Activated T-cell treated with anti-CD3 and anti-CD28 coated beads for 1 hour (primary cell): Measurements from ENCODE around the gene KIF5C.

Experiments used
- DNase-seq: peaks from one replicate; pipeline ENCODE4 v3.0.0-alpha.2; 2020; ENCODE audit warnings: low read depth

The KIF5C gene

DNA sequence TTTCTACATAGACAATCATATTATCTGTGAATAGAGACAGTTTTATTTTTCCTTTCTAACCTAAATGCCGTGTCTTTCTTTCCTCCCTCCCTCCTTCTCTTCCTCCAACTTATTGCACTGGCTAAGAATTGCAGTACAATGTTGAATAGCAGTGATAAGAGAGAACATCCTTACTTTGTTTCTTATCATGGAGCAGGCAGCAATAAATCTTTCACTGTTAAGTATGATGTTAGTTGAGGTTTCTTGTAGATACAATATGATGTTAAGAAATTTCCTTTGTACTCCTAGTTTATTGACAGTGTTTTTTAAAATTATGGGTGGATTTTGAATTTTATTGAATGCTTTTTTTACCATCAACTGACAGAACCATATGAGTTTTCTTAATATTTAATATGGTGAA, 169.5 kb downstream of the KIF5C start:
- DNase-seq = no peak

DNA sequence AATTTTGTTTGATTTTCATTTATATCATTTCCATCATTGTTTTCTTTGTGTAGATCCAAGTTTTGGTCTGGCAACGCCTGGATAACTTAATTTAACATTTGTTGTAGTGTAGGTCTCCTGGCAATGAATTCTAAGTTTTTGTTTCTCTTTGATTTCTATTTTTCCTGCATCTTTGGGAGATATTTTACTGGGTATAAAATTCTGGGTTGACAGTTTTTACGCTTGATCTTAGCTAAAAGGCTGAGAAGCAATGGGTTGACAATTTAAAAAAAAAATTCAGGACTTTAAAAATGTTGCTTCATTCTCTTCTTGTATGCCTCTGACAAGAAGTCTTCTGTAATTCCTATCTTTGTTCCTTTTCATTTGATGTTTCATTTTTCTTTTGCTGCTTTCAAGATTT, 172.1 kb downstream of the KIF5C start:
- DNase-seq = no peak

DNA sequence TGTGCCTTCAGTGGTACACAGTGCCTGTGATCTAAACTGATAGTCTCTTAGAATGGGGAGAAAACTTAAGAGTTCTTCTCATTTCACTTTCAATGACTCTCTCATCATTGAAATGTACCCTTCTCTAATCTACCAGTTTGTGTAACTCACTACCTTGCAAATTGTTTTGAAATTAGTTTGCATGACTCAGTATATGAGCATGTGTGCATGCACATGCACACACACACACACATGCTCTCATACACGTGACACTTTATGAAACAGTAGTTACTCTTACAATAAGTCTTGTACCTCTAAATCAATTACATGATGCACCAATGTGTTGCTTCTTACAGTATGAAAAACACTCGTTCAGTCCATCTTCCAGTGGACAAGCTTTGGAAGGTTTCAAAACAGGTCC, 174.1 kb downstream of the KIF5C start:
- DNase-seq = no peak

DNA sequence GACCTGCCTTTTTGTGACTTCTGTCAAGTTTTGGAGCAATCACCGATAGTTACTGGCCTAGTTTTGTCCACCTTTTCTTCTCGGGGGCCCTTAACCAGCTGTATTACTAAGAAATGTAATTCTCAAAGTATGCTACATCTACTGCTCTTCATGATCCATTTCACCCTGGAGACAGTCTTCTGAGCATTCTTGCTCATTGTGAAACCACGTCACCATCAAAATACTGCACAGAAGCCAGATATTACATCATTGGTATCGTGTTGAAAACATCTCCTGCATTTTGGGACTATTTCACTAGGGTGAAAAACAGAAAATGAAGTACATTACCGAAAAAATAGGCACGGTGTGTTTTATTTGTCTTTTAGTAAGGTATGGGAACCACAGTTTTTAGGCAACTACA, 175.2 kb downstream of the KIF5C start:
- DNase-seq = no peak

DNA sequence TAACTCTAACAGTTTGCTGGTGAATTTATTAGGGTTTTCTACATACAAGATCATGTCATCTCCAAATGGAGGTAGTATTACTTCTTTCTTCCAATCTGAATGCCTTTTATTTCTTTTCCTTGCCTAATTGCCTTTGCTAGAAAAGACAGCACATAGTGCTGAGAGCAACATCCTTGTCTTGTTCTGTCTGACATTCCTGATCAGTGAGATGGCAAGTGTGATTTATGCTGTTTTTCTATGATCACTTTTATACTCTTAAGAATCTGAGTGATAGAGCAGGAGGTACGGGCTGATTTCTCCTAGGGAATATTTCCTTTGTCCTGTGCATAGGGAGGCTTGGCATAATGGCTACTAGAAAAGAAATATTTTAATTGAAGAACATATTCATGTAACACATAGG, 180.7 kb downstream of the KIF5C start:
- DNase-seq = no peak

DNA sequence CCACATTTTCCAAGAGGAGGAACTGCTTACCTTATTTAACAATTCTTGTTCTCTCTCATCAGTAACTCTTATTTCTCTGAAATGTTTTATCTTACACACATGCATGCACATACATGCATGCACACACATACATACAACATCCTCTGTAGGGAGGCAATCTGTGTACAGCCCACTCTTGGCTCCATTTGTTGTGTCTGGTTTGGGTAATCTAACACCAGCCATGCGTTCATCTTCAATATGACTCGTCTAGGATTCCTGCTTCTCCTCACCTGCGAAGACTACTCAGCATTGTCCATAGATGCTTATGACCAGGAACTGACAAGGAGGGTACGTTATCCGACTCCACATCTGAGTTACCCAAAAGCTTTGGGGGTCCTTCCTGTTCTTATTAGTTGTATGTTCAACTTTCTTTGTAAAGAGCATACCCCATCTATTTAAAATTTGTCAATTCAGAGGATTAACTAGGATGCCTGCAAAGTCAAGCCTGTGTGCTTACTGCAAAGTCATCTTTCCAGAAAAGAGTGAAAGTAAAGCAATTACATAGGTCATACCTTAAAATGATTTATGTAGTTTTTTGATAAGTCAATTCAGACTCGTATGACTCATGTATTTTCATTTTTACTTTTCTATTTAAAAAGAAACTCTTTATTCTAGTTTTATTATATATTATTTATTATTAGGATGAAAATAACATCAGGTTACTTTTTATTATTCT, 181.7 kb downstream of the KIF5C start:
- no peak for DNase-seq

DNA sequence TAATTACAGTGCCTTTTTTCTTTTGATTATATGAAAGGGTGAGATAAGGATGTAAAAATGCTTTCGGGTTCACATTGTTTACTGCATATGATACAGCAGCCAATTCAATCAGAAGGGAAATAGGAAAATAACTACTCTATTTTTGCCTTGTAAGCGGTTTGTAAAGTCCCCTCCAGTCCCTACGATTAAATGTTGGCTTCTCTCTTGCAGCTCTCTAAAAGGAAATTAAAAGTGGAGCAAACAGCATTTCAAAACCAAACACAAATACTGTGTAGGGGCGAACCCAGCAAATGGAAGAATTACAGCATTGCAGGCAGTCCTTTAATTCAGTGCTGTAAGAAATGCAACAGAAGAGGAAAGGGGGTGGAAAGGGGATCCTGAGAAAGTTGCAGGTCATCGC, 182.4 kb downstream of the KIF5C start:
- DNase-seq = no peak

DNA sequence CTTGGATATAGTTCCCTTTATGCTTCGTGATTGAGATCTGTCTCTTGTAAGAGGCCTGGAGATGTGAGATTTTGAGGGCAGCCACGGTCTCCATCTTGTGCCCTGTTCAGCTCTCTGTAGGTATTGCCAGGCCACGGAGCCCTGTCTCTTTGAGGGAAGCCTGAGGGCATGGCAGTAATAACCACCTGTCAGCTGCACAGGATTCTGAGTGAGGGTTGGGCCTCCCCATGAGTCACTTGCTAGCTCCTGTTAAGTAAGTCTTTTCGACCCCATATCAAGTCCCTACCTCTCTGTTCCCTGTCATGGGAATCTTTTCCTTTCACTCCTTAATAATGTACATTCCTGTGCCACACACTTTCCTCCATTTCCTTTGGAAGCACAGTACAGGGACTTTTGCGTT, 183.9 kb downstream of the KIF5C start:
- no peak for DNase-seq

DNA sequence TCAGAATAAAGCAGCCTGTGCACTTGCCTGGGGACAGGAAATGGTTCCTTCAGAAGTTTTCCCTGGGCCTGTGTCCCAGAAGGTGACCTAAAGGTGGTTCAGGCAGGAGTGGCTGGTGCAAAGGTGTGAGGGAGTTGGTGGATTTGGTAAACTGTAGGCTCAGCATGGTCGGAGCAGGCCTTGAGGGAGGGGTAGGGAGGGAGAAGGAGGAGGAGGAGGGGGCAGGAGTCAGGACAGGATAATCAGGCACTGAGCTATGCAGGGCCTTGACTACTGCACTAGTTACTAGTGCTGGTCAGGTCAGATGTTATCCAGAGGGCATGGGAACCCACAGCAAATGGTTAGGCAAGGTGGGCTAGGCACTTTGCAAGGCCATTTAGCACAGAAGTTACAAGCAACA, 184.8 kb downstream of the KIF5C start:
- DNase-seq = no peak

DNA sequence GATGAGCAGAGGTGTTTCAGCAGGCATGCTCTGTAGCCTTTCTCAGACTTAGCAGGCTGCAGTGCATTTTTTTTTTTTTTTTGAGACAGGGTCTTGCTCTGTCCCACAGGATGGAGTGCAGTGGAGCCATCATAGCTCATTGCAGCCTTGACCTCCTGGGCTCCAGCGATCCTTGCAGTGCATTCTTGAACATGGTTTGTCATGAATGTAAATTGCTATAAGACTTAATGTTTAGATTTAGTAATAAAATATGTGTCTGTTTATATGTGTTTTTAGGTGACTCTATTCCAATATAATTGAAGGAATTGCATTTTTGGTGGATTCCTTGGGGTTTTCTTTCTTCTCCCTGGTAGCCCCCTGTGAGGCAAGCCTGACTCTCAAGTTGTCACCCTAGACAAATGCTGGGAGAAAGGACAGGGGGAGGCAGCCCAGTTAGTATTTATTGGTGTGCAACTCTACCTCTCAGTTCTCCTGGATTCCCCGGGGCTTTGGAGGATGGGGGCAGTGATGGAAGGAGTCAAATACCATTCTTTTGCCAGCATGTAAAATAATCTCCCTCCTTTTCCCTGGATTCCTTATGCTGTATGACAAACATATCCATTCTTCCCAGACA, 186.2 kb downstream of the KIF5C start:
- no peak for DNase-seq

DNA sequence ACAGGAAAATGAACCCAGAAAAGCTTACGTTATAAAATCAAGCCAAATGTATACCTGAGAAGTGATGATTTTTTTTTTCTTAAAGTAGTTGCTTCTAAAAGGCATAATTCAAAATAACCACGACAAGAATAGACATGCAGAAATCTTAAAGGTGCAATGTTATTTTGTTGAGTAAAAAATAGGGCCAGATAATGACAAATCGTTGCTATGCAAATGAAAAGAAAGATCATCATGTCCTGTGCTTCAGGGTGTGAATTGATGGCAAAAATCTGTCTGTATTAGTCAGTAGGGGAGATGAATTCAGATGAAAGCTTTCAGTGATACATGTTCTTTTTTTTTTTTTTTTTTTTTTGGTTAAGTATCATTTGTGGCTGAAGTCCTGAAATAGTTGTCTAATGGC, 187.5 kb downstream of the KIF5C start:
- DNase-seq = no peak

DNA sequence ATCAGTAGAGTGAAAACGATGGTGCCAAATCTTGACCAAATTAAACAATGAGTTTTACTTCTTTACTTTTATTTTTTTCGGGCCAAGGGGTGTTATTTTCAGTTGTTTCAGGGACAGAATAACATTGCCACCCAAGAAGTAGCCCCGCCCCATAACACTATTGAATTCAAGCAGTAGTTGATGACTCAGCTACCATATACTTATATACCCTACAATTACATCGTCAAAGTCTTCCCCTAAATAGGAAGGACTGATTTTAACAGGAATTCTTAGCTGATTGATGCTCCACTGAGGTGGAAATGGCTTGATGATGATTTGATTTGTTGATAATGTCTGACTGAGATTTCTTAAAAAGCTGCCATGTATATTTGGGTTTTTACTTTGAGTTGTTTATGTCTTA, 188.2 kb downstream of the KIF5C start:
- DNase-seq = no peak

DNA sequence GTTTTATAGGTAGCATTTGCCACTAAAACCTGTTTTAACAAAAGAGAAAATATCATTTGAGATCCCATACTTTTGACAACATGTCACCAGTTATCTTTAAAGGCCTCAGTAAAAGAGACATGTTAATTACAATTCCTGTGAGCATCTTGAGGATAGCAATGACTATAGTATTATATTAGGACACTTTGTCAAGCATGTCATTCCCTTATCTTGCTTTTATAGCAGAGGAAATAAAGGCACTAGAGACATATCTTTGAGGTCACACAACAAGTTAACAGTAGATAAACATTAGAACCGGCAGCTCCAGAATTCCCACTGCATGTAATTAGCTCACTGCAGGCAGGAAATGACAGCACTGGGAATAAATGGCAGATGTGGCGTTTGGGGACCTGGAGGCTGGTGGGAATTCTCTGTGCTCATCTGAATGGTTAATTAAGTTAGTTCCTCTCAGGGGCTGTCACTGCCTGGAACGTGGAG, 189.4 kb downstream of the KIF5C start:
- DNase-seq = no peak

DNA sequence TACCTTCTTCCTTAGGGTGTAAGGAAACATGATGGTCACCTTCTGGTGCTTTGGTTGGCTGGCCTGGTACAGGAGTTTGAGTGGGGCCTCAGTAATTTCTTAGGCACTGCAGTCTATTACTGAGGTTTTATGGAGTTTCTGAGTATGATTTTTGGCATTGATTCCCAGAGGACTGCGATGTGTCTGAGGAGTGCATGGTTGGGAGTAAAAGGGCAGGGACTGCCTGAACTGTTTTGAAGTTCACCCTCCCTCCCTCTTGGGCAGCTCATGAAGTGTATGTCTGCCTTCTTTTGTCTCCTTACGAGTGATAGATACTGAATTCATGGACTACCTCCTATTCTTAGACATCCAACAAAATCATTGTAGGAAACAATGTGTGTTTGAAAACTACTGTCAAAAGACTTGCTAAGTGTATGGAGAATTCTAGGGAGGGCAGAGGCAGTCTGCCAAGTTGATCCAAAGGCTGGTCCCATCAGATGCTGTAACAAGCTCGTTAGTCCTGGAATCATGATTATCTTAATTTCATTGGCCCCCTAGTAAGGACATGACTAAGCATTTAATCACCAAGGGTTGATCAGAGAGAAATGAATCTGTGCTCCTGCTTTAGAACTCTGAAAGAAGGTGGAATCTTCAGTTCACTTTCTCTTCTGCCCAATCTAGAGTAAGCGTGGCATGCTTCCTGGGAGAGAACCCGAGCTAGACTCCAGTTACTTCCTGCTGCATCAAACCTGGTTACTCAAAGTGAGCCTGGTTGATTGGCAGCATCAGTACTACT, 190.0 kb downstream of the KIF5C start:
- no peak for DNase-seq

DNA sequence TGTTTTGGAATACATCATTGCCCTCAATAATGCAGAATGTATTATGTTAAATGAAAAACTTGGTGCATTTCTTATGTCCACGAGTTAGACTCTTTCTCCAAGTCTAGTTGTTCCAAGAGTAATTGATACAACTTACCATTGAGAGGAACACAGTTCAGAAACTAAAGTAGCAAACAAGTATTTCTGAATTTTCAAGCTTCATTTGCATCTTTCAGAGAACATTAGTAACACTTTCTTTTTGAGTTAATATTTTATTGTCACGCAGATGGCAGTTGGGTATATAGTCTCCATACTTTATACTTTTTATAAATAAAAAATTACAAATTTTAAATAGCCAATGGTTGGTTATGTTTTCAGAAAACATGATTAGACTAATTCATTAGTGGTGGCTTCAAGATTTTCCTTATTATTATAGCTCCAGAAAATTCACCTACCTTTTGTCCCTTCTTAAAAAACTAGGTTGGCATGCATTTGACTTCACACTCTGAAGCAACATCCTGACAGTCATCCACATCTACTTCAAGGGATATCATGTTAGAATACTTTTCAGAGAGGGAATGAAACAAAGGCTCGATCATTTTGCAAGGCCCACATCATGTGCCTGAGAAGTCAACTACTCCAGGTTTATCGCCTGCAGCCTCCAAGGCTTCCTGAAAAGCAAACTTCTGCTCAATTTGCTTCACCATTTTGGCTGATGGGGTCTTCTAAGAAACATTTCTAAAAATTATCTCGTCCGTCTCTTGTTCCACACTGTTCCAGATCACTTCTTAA, 193.4 kb downstream of the KIF5C start:
- DNase-seq = no peak

DNA sequence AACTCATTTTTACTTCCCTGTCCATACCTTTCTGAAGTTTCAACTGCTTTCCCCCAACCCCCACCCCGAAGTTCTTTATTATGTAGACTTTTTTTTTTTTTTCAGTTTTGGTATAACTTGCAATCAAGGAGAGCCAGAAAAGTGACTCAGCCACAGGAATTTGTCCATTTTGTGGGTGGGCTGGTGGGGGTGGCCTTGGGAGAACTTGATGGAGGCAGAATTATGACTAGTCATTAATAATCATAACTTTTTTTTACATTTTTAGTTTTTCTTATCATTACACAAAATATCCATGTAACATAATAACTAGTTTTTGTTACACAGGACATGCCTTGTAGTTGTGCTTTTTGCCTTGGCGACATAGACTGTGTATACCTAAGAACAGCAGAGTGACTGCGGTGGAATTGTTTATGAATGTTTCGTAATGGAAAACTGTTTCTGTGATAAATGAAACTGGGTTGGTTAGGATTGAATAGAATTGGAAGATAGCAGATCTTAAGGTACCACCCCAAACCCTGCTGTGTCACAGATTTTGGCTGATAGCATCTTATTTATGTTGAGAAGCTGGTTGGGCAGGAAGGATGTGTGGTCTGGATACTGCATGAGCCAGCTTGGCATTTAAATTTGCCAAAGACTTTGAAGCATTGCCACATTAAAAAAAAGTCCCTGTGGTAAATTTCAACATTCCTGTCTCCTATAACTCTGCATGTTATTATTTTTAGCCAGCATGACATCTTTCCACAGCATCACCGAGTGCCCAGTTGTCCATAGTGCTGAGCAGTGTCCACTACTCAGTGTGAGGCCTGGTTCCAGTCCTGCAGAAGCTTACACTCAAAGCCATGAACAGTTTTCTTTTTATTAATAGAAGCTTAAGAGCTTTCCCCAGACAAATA, 194.2 kb downstream of the KIF5C start:
- no peak for DNase-seq

DNA sequence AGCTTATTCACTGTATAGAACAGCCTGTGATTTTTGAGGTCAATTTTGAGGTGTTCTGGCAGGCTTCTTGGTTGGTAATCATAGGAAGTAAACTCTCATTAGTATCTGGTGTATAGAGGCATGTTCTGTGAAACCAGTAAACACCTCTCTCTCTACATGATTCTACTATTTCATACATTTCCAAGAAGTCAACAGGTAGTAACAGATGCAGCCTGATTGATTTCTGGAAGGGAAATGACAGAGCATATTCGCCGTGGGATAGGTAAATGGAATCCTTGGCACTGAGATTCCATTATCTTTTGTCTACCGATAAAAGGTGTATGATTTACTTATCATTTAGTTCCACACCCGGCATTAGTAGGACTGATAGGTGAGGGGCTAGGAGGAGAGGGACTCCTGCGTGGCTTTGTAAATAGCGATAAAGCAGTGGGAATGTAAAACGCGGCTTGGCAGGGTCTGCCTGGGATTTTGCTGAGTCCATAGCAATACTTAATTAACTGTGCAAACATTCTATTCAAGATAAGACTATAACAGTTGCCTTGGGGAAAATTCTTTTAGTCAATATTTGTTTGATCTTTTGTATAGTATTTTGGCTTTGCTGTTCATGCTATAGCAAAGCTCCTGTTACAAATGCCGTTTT, 195.8 kb downstream of the KIF5C start:
- DNase-seq = no peak

DNA sequence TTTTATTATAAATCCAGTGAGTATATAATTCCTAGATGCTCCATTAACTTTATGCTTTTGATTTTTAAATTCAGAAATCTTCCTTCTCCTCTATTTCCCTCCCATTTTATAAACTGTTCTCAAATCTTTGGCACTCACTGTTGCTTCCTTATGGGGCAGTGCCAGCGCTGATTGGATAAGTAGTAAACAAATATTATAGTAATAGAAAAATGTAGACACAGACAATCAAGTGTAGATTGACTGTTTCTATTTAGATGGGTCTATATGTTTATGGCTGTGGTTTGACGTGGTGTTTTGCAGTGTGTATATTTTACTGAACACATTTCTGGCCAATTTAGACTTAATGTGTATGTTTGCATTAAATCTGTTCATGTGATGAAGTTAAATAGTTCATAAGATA, 200.1 kb downstream of the KIF5C start:
- DNase-seq = no peak

DNA sequence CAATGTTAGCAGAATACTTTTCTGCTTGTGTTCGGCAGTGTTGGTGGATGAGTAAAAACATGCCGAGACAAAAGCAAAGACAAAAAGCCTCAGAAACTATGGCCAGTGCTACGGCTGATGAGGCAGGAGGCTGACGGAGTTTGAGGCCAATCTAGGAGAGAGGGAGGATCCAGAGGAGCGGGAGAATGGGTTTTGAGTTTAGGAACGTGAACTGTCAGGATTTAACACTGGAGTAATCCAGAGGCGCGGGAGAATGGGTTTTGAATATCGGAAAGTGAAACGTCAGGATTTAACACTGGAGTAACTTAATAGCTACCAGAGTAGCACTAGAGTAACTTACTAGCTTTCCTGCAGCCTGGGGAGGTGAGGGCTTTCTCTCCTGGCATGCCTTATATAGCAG, 200.8 kb downstream of the KIF5C start:
- no peak for DNase-seq
